GM21367 (cell line): ENCODE measurements around the gene KIF16B.

Source experiments
- ATAC-seq: cut with Tn5 transposase; IDR thresholded peaks from one replicate; pipeline ENCODE4 v1.9.1; 2021; ENCODE audit not compliant: unreplicated experiment

Gene KIF16B

DNA sequence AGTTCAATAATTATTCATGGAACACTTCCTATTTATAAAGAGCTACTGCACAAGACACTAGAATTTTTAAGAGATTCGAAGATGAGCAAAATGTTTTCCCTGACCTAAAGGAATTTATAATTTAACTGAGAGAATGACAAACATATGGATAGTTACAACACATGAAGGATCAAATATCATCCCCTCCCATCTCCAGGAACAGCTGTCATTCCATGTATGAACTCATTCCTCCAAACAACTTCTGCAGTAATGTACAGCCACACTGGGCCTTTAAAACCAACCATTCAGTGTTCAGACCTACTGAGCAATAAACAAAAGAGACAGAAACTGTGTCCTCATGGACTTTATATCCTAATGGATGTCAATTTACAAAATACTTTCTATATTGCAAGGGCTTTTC lies 87.8 kb downstream of the KIF16B start:
- no peak for ATAC-seq

DNA sequence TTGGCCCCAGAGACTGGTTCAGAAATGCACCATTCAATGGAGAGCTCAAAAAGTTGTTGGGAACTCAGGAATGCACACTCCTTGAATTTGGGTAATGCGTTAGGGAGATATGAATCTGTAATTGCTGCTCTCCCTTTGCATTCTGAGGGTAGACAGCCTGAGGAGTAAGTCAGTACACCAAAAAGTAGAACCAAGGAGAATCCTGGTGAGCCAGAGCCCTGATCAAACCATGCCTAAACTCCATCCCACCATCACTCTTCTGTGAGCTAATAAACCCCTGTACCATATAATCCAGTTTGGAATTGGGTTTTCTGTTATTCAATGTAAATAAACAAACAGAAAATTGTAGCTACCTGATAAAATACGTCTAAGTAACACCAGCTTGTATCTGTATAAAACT lies 90.2 kb downstream of the KIF16B start:
- ATAC-seq, result no peak

DNA sequence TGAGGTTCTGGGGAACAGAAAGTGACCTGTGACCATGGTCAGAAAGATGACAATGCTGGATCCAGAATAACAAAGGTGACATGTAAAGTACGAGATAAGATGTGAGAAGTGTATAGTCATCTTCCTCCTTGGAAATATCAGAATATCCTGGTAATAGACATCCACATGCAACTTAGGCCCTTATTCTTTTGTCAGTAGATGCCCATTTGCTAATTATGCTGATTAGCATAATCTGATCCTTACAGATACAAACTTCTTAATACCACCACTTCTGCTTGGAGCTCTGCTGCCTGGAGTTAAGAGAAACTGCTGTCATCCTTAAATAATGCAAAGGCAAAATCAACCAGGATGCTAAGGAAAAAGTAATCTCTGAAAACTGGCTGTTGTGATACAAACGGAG lies 91.3 kb downstream of the KIF16B start:
- no peak for ATAC-seq

DNA sequence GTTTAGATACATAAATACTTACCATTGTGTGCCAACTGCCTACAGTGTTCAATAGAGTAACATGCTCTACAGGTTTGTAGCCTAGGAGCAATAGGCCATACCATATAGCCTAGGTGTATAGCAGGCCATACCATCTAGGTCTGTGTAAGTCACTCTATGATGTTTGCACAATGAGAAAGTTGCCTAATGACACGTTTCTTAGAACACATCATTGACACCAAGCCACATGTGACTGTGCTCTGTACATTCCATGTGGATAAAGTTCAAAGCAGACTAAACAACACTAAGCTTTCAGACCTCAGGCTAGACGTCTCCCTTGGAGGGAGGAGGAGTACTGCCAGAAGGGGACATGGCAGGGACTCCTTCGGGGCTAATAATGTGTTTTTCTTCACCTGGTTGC lies 93.6 kb downstream of the KIF16B start:
- no peak for ATAC-seq

DNA sequence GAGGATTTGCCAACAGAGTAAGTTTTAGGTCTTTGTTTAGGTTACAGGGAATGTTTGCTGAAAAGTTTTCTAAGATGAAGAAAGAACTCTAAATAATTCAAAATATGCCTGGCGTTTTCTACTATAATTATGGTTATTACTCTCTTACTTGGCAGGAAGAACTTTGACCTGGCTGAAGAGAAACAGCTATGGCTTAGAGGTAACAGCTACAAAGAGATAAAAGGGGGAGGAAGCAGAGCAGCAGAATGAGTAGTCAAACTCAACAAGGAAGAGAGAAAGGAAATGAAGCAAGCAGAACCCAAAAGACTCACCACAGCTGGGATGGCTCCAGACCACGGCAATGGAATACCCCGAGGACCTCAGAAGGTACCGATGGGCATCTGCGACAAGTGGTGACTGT lies 95.6 kb downstream of the KIF16B start:
- ATAC-seq, result no peak

DNA sequence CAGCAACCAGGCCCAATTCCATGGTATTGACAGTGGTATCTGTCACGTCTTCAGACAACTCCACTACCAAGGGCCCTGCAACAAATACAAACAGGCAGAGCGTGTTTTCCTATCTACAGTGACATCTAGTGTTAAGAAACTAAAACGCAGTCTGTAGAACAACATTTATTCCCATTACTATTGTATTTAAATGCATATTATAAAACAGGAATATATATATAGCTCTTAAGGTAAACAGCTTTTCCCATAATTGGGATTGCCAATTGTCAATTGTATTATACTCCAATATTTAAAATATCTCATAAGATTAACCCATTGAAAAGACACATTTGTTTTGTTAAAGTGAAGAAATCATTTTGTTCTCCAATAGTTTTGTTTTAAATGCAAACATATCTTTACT lies 97.2 kb downstream of the KIF16B start:
- ATAC-seq, result no peak

DNA sequence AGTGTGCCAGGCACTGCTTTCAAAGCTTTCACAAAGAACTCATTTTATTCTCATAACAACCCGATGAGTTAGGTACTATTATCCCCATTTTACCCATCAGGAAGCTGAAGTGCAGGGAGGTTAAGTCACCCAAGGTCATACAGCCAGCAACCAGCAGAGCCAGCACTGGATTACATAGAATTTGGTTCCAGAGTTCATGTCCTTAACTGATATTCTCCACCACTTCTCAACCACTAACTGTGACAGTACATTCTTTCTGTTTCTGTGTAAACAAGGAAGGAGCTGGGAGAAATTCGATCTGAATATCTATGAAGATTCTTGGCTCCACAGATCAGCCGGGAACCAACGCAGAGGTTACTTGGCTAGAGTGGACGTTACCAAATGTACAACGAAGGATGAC lies 98.0 kb downstream of the KIF16B start:
- no peak for ATAC-seq

DNA sequence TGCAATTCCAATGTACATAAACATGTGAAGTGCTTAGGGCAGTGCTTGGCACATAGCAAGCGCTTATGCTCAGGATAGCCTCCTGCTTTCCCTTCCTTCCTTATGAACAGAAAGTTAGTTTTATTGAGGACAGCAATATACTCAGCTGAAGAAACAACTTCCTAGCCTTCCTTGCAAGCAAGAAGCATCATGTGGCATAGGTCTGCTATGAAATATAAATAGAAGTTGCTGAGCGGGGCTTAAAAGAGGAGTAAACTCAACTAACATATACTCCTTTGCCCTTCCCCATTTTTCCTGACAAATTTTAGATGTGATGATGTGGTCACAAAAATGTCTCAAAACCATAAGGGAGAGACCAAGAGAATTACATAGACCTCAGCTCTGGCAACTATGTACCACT lies 98.9 kb downstream of the KIF16B start:
- no peak for ATAC-seq

DNA sequence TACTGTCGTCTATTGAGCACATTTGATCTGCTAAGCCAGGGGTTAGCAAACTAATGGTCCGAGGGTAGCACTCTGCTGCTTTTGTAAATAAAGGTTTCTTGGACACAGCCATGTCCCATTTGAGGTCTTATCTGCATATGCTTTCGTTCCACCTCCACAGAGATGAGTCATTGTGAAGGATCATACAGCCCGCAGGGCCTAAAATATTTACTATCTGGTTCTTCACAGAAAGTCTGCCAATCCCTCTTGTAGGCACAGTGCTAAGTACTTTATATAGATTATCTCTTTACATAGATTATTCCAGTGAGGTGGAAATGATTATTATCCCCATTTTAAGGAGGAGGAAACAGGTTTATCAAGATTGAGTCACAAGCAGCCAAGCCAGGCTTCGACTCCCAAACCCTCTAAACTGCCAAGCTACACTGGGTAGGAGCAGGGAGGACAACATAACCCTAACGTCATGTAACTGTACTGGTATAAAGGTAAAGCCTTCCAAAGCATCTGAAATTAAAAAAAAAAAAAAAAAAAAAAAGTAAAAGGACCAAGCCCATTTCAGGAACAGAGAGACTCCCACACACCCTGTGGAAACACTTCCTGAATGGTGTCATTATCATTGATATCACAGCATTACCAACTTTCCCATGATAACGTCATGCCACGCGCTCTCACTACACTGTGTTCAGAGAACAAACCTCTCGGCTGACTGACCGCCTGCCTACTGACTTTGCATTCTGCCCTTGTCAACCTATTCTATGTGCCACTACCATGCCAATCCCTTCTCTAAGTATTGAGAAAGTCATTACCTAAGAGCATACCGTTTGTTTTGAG lies 101.0 kb downstream of the KIF16B start:
- ATAC-seq, result no peak

DNA sequence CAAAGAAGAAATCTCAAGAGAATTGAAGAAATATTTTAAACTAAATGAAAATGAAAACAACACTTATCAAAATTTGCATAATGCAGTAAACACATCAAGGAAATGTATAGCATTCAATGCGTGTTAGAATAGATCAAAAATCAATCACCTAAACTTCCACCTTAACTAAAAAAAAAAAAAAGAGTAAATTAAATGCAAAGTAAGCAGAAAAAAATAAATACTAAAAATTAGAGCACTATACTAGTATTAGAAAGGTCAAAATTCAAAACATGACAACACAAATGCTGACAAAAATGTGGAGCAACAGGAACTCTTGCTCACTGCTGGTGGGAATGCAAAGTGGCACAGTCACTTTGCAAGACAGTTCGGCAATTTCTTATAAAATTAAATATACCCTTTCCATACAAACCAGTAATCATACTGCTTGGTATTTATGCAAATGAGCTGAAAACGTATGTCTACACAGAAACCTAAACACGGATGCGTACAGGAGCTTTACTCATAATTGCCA lies 103.8 kb downstream of the KIF16B start:
- ATAC-seq, result no peak

DNA sequence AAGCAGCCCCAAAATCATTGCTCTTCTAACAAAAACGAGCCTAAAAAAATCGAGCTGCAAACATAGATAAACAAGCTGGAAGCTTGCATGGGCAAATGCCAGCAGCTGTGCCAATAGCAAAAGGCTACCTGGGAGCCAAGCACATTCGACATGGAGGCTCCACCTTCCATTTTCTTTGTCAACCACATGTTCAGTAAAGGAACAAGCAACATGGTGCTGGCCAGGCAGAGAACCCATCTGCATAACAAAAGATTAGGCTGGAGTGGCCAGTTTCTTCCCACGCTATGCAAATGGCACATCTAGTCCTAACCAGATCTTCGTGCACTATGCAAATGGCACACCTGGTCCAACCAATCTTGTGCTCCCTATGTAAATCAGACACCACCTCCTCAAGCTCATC lies 110.5 kb downstream of the KIF16B start:
- no peak for ATAC-seq

DNA sequence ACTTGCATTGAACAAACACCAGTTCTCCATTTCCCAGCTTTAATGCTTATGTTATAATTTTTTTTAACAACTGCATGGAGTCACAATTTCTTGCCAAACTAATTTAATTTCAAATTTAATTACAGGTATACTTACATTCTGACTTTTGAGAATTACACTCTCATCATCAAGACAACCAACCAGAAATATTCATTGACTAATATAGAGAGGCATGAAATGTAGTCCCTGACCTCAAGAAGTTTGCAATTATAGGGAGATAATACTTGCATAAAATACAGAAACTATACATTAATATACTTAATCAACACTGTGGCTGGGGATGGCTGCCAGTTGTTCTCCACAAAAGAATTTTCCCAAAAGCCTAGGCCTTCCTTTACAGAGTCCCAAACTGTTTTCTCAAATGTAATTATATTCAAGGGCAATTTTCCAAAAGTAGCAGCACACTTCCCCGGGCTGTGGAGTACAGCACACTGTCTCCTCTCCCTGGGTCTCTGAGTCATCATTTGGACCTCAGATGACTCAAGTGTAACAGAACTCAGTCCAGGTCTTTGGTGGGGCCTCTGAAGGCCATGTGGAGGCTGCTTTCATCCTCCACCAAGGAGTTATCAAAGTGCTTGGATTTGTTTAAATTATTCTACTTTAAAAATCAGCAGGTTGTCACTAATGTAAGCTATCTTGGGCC lies 114.1 kb downstream of the KIF16B start:
- ATAC-seq, result no peak

DNA sequence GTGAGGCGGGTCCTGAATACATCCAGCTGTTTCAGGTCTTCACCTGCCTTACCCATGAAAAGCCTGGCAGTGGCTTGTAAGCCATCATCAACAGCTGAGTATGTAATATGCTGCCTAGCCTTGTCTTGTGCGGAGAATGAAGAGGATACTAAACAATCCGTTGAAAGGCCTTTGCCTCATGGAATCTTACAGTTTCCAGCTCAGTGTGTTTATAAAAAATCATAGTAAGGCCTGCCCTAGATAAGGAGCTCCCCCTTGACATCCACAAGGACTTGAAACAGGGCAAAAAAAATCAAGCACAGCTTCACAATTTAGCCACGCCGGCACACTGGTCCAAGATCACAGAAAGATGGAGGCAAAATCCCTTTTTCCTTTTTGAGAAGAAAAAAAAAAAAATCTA lies 115.7 kb downstream of the KIF16B start:
- ATAC-seq, result no peak

DNA sequence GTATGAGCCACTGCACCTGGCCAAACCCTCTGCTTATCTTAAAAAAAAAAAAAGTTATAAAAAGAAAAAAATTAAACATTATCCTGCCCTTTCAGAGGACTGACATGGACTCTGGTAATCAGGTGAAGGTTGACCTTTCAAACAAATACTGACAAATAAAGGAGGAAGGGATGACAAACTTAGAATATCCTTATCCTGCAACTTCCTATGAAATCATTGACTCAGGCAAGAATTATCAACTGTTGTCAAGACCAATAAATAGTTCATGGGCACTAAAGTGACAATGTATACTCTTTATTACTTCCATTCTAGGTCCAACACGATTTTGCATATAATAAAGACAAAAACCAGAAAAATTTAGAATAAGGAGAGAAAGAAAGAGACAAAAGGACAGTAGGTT lies 117.9 kb downstream of the KIF16B start:
- no peak for ATAC-seq

DNA sequence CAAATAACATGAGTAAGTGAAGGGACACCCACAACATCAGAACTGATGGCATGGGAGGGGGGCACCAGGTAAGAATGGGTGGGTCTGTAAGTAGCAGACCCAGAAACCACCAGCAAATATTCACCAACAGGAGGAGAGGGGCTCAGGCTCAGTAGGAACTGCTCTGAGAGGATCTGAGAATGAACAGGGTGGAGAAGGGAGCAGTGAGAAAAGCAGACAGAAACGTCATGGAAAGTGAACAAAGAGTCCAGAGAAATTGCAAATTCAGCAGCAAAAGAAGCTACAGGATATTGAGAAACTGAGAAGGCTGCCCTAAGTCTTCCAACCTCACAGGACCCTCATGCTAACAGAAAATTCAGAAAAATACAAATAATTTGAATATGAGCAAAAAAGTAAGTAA lies 121.3 kb downstream of the KIF16B start:
- no peak for ATAC-seq

DNA sequence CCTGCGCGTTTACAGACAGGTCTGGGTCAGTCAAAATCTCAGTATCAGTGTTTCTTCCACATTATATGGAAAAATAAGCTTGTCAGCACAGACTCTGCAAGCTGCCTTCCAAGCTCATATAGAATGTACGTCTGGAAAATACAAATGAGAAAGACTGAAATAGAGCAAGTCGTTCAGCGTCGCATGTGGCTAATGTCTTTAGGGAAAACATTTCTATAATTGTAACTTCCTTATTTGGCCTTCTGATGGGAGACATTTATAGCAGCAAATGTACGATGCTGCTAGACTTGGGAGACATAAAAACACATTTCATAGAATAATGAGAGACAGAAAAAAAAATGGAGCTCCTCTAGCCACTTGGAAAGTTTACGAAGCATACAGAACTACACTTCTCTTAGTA lies 122.2 kb downstream of the KIF16B start:
- no peak for ATAC-seq

DNA sequence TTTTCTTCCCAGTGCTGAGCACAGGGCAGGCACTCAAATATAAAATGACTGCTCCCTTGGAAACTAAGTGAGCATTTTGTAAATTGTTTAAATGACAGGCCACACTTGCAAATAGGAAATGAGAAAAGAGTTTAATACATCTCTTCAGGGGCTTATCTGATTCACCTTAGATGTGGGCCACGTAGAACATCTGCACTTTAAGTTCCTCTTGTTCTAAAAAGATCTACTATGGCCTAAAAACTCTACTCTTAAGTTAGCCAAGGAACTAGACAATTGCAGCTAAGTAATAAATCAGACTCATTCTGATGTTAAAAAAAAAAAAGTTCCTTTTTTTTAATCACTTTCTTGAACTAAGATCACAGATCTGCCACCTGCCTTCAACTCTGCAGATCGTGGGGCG lies 126.3 kb downstream of the KIF16B start:
- ATAC-seq, result no peak

DNA sequence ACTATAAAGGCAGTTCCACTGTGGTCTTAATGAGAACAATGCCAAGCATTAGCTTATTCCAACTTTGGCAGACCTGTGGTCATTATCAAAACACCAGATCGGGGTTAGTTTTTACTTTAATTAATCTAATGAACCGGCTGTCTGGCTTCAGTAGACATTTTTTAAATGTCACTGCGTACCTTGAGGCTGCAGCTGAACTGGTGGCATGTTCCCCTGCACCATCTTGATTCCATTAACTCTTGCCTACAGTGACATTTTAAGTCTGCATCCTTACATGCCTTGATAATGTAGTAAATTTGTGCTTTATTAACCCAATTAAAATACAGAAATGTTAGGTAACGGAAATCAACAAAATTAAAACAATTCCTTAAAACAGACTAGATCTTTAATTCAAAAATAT lies 127.0 kb downstream of the KIF16B start:
- ATAC-seq, result no peak

DNA sequence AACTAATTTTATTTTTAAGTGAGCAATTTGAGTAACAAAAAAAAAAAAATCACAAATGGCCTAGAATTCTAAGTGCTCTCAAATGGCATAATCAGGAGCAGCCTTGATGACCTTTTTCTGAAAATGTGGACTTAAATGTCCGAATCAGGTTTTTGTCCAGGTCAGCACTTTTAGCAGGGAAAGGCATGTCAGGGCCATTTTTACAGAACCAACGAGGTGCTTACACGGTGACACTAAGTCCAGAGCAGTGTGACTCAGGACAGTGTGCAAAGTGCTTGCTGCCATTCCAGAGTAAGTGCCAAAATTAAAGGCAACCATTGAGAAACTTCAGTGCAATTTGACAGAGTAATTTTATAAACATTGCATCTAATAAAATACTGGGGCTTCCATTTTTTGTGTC lies 127.8 kb downstream of the KIF16B start:
- no peak for ATAC-seq

DNA sequence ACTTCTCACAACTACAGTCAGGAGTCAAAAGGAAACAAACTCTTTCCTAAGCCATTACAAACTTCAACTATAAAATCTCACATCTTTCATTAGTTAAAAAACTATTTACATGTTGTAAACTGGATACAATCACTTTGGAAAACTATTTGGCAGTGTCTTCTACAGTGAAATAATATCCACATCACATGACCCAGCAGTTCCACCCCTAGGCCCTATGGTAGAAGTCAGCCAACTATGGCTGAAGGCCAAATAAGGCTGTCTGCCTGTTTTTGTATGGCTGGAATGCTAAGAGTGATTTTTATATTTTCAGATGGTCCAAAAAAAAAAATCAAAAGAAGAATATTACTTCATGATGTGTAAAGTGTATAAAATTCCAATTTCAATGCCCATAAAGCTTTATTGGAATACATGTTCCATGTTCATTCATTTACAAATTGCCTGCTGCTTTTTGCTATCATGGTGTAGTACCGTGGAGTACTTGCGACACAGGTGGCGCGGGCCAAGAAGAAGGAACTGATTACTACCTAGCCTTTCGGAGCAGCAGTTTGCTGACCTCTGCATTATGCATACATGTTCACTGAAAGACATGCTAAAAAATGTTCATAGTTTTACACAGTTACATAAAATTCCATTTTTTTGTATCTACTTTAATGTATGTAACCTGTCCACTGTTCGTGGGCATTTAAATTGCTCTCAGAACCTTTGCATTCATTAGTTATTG lies 129.0 kb downstream of the KIF16B start:
- ATAC-seq, result no peak

DNA sequence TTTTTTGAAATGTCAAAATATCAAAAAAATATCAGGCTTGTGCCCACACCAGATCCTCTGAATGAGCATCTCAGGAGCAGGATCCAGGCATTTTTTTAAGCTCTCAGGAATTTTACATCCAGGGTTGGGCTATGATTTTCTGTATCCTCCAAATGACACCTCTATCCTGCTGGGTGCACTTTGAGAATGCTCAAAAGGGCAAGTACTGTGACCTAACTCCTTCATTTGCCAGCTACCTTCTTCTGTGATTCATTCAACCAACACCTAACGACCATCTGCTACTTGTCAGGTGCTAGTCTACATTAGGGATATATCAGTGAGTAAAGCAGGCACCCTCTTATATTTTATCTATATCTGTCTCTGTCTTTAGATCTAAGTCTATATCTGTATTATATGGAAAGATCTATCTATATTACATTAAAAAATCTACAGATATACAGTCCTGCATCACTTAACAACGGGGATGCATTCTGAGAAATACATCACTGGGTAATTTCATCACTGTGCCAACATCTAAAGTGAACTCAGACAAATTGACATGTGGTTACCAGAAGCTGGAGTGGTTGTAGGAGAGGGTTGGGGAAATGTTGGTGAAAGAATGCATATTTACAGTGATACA lies 131.6 kb downstream of the KIF16B start:
- ATAC-seq, result no peak
